NAMALWA (cell line): ENCODE data around the gene CD300LF.

Experiments
- DNase-seq: peaks from one replicate; pipeline ENCODE4 v3.0.0-alpha.2; 2015; ENCODE audit warnings: low spot score

CD300LF gene

DNA sequence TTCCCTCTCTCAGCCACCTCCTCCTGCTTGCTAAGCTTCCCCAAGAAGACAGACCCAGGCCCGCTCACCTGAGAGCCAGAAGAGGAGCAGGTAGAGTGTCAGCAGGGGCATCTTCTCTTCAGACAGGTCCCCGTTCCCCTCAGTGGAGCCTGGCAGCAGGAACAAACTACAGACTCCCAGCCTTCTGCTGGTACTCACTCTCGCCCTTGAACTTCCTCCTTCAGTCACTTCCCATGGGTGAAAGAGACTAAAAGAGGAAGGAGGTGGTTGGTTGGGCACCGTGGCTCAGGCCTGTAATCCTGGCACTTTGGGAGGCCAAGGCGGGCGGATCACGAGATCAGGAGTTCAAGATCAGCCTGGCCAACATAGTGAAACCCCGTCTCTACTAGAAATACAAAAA, at the start of gene CD300LF:
Gene CD300LF, minus strand, starts transcription at position 168 of the 400 bp plus-strand sequence. Its CDS starts 57 bp downstream, at position 111.
- DNase-seq: no peak

DNA sequence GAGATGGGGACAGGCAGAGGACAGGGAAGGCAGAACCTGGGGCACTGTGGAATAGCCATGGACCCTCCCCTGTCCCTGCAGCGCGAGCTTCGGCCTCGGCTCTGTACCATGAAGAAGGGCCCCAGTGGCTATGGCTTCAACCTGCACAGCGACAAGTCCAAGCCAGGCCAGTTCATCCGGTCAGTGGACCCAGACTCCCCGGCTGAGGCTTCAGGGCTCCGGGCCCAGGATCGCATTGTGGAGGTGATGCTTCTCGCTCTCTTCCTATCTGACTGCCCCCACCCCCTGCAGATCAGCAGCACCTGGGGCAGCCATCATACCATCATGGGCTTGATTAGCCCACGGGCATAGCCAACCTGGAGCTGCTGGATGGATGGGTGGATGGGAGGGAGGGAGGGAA, 49.2 kb upstream of the CD300LF start:
- DNase-seq: no peak

DNA sequence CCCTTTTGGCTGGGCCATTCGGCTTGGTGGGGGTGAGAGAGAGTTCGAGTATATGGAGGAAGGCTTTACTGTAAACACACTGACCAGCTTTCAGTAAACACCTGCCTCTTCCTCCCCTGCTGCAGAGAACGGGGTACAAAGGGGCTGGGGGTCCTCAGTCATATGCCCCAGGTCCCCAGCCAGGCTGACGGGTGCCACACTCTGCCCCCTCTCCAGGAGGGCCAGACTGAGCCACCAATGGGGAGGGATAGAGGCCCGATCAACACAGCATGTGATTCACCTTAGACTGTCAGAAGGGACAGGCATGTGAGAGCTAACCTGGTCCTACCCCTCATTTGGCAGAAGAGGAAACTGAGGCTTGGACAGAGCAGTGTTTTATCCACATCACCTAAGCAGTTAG, 48.7 kb upstream of the CD300LF start:
- no peak for DNase-seq

DNA sequence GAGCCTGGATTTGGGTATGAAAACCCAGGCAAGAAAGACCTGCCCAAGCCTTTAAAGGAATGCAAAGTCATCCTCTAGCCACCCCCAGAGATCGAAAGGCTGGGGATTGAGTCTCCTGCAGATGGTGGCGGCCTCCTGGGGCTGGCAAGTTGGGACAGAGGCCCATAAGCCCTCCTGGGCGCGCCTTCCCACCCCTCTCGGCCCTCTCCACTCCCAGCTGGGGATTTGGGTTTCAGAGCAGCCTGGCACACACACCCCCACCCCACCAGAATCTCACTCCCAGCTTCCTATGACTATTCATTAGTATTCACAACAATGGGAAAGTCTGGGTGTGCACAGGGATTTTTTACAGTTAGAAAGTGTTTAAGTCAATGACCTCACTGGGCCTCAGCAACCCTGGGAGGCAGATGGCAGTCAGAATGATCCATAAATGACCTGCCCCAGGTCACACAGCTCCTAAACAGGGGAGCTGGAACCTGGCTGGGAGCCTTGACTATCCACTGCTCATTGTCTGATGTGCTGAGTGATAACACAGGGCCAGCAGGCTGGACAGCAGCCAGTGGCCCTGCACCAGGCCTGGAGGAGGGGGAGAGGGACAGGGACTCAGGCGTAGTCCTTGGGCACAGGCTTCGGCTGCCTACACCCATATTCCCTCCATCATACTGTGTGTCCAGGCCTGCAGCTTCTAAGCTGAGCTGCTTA, 47.8 kb upstream of the CD300LF start:
- DNase-seq: no peak

DNA sequence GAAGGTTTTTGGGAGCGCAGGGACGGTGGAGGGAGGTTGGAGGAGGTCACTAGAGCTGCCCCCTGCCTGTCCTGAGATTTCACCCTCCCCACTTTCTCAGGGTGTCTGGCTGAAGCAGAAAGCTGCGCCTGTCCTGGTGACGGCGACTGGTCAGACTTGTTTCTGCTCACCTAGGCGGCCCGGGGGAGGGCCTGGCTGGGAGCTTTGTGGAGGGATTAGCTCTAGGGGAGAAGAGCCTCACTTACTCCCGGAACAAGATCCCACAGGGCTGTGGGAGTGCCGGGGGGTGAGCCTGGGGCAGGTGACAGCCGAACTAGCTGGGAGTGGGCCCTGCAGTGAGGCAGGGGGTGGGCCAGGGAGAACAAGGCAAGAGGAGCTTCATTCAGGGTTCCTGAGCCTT, 47.2 kb upstream of the CD300LF start:
- no peak for DNase-seq

DNA sequence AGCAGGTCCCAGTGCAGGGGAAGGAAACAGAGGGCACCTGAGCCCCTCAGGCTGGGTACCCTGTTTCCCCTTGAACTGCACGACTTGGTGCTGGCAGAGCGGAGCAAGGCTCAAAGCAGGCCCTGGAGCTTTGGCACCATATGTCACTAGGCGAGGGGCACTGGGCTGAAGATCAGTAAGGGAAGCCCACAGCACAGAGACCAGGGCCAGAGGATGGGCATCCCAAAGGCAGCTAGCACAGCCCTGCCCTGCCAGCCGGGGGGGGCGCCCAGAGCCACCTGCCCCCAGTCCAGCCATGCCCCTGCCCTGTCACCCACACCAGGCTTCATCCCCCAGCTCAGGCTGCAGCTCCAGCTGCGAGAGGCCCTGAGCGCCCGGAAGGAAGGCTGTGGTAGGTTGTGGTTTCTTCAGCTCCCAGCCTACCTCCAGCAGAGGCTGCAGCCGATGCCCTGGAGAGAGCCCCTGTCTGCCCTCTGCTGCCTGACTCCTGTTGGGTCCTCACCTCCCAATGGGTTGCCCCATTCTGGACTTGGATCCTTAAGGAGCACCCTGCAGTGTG, 46.6 kb upstream of the CD300LF start:
- peak; percentile 73 for DNase-seq

DNA sequence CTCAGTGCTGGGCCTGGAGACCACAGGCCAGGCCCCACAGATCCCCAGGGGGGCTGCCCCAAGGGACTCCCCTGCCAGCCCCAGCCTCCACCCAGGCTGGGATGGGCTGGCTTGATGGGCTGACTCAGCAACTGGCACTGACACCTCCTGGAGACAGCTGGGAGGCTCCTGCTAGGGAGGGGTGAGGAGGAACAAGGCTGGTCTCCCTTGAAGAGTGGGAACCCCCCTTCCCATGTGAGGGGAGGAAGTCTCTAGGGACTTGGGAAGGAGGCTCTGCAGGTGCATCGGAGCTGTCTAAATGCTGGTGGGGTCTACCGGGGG, 46.1 kb upstream of the CD300LF start:
- DNase-seq: no peak

DNA sequence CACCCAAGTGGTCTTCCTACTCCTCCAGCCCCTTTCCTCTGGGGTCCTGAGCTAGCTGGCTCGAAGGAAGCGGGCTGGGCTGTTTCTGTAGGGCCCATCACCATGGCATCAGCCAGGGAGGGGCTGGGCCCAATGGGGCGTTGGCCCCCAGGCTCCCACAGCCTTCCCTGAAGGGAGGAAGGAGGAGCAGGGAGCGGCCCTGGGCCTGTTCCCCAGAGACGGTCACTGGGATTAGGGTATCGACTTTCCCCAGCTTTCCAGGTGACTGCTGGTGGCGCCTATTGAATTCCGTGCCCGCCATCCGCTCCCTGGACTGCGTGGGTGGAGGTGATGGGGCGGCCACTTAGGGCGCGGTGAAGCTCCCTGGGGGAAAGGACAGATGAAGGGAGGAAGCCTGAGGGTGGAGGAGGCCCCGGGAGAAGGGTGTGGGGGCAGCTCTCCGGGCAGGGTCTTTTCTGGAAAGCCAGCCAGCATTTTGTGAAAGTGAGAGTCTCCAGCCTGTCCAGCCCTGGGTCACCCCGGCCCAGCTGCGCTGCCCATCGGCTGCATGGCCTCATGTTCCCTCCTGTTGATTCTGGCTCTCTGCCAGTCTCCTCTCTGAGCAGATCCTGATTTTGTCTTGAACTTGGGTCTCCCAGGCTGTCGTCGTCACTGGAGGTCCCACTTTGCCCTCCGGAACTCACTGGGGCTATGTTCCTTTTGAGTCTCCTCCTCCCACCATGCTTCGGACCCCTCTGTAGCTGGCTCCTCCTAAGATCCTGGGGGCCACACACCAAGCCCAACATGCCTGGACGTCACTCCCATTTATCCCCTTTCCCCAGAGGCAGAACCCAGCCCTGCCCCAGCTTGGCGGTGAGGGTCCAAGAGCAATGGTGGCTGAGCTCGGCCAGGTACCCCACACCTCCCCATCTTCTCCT, 45.5 kb upstream of the CD300LF start:
- no peak for DNase-seq

DNA sequence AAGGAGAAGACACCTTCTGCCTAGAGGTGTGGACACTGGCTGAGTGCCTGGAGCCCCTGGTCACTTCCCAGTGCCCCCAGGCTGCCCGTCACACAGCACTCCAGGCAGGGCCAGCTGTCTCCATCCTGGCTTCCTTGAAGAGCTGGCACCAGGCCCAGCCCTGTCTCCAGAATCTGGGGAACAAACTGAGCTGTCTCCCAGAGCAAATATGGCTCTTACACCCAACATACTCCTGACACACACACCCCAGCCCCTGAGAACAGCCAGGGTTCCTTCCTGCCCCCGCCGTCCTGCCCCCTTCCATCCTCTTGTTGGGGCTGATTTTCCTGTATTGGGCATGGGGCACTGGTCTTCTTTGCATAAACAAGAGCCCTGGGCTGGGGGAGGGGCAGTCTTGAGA, 44.8 kb upstream of the CD300LF start:
- DNase-seq: no peak

DNA sequence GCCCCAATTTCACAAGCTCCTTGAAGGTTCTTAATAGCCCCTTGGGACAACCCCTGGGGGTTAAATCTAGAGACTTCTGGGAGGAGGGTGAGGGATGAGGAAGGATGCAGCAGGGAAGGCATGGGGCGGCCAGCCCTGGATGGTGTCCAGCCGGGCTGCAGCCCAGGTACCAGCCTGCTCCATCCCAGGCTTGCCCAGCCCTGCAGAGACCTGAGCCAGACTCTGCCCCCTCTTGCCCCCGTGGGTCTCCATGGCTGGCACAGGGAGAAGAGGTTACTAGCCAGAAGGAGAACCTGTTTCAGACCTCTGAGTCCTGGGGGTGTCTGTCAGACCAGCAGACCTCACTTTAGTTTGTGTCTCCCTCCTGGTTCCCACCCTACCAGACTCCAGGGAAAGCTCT, 44.2 kb upstream of the CD300LF start:
- no peak for DNase-seq

DNA sequence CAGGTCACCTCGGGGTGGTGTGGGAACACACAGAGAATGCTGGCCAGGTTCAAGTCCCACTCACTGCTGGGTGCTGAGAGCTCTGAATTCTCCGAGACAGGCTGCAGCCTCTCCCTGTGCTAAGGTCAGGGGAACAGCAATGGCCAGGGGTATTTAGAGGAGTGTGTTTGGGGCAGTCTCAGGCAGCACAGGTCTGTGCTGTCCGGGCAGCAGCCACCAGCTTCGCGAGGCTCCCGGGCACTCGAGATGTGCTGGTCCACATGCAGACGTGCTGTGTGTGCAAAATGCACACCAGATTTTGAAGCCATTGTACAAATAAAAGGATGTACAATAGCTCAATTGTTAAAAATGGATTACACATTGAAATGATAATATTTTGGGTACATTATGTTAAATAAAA, 42.8 kb upstream of the CD300LF start:
- DNase-seq: no peak

DNA sequence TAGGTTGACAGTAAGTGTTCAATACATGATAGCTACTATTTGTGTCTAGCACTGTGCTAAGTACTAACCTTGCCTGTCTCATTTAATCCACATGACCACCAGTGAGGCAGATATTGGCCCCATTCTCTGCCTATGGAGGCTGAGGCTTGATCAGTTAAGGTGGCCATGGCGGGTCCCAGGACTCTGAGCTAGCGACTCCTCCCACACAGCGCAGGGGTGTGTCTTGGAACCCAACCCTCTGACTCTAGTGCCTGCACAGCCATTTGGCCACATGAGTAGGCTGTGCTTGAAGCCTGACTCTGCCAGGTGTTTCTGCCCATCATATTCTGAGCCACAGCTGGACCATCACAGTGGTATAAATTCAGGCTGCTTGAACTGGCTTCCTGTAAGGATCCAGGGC, 42.1 kb upstream of the CD300LF start:
- no peak for DNase-seq

DNA sequence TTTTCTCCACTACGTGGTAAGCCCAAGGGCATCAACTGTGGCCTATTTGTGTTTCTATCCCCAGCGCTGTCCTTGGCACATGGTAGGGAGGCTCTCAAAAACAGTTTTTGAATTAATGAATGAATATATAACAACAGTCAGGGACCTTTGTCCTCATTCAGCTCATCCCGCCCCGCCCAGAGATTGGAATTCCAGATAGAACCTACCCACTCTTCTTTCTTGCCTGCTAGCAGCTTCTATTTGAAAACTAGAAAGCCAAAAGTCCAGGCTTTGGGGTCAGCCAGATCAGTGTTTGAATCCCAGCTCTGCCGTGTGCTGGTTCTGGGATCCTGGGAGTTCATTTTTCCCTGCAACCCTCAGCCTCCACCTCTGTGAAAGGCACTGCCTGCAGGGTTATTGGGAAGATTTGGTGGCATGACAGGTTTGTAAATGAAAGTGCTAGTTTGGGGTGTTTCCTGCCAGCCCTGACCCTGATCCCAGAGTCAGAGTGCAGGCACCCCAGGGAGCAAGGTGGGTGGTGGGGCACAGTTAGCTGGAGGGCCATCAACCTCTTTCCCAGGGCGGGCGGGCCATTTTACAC, 40.2 kb upstream of the CD300LF start:
- DNase-seq: no peak

DNA sequence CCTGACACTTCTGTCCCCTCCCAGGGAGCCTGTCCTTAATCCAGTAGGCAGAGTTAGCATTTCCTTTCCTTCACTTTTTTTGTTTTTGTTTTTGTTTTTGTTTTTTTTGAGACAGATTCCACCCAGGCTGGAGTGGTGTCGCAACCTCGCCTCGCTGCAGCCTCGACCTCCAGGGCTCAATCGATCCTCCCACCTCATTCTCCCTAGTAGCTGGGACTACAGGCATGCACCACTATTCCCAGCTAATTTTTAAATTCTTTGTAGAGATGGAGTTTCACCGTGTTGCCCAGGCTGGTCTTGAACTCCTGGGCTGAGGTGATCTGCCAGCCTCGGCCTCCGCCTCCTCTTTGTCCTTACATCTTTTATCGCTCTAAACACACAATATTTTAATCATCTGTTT, 39.7 kb upstream of the CD300LF start:
- DNase-seq: no peak

DNA sequence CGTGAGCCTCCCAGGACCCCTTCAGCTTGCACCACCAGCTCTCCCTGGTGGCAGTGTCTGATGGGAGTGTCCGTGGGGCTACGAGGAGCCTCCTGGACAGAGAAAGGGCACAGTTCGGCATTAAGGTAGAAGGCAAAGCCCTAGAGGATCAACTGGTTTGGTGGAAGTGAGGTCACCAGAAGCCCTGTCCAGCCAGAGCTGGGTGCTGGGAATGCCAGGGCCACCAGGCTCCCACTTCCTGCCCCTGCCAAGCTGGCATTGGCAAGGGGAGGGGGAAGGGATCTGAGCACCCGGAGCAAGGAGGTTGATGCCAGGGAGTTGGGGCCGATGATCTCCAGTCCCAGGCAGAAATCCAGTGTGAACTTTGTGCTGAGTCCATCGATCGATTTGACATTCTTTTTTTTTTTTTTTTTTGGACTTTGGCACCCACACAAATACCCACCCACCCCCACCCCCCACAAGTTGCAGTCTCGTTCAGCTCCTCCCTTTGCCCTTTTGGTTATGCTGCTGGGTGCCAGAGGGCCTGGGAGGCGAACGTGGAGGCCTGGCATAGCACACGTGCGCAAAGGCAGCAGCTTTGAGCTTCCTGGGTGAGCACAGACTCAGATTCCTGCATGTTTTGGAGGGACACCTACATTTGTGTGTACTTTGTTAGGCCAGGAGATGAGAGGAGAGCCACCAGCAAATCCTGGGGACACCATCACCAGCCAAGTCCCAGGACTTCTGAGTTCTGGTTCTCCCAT, 37.8 kb upstream of the CD300LF start:
- no peak for DNase-seq

DNA sequence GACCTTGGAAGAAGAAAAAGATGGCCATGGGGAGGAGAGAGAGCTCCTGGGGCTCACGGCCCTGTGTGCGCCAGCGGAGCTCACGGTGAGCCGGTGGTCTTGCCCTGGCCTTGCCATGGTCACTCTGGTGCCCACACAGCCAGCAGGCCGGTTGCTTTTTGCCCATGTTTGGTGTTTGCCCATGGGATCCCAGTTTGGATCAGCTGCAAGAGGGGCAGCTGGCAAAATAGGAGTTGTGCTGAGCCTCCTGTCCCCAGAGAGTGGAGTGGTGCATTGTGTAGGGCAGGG, 37.3 kb upstream of the CD300LF start:
- no peak for DNase-seq

DNA sequence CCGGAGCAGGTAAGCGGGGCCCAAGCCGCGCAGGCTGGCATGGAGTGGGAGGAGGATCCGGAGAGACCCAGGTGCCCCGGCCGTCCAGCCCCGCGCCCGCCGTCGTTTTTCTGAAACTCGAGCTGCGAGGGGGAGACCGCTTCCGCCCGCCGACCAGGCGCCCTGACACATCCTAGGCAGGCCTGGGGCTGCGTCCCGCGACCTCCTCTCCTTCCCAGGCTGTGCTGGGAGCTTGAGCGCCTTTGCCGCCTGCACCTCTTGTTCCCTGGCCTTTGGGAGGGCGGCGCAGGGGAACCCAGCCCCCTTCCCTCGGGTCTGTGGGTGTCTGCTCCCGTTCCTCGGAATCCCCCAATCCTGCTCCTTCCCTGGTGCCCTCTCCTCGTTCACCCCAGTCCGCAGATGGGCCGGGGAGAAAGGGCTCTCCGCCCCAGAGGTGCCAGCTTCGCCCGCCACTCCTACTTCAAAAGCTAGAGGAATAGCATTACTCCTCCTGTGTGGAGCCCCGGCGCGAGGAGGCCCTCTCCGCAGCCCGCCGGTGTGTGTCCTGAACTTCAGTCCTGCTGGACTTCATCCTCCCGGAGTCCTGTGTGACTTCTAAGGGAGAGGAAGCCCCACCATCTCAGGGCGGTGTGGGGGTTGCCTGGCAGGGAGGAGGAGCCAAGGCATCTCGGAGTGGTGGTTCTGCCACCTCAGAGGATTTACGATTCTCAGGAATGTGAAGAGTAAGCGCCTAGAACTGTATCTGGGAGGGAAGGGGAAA, 36.7 kb upstream of the CD300LF start:
- DNase-seq: peak; percentile 49

DNA sequence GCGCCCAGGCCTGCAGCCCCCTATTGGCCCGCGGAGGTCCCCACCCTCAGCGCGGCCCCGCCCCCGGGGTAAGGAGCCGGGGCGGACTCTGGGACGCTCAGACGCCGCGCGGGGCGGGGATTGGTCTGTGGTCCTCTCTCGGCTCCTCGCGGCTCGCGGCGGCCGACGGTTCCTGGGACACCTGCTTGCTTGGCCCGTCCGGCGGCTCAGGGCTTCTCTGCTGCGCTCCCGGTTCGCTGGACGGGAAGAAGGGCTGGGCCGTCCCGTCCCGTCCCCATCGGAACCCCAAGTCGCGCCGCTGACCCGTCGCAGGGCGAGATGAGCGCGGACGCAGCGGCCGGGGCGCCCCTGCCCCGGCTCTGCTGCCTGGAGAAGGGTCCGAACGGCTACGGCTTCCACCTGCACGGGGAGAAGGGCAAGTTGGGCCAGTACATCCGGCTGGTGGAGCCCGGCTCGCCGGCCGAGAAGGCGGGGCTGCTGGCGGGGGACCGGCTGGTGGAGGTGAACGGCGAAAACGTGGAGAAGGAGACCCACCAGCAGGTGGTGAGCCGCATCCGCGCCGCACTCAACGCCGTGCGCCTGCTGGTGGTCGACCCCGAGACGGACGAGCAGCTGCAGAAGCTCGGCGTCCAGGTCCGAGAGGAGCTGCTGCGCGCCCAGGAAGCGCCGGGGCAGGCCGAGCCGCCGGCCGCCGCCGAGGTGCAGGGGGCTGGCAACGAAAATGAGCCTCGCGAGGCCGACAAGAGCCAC, 36.0 kb upstream of the CD300LF start, which contains the start of gene NHERF1:
Gene NHERF1, plus strand, starts transcription at position 100 of the 750 bp plus-strand sequence. Its CDS starts 219 bp downstream, at position 319.
- peak; percentile 96 for DNase-seq

DNA sequence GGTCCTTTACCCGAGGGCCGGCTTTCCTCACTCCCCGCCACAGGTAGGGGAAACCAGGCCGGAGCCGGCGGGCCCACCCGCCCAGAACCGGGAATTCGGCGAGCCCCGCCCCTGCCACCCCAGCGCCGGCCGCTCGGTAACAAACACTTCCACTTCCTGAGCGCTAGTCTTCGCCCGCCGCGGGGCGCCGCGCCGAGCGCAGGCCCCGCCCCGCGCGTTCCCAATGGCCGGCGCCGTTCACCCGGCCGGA, 35.5 kb upstream of the CD300LF start:
- no peak for DNase-seq

DNA sequence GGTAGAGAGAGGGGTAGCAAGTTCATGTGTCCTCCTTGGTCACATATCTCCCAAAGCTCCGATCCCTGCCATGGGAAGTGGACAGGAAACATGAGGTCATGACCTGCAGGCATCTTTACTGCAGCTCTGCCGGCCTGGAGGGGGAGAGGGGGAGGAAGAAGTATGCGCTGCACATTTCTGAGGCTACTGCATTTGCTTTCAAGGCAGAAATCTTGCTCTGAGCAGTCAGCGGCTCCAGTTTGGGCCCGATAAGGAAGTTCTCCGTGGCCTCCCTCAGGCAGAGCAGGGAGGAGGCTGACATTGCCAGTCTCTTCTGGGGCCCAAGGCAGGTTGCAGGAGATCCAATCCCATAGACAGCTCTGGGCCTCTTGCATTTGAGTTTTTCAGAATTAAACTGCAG, 34.2 kb upstream of the CD300LF start:
- DNase-seq: no peak

DNA sequence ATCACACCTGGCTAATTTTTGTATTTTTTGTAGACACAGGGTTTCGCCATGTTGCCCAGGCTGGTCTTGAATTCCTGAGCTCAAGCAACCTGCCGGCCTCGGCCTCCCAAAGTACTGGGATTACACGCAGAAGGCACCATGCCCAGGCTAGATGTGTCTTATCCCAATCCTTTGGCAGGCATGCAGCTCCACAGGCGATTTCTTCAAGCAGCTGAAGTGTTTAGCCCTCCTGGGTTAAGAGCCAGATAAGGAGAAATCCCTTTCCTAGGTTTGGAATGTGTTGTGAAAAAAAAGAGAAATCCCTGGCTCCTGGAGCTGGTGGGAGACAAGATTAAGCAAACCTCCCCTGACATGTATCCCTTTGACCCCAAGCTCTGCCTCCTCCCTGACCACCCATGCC, 33.7 kb upstream of the CD300LF start:
- no peak for DNase-seq
